NCI-H1048 (cell line): ENCODE data around the gene IMMP2L.
"Not testable (repeated sequence)": the region's sequence is repeated elsewhere in the genome, so short reads cannot be mapped to it uniquely, and the experiment has no call there.

Source experiments
- DNase-seq: peaks from one replicate; lab custom pipeline; 2025; lab: John Stamatoyannopoulos, UW

The IMMP2L gene

DNA sequence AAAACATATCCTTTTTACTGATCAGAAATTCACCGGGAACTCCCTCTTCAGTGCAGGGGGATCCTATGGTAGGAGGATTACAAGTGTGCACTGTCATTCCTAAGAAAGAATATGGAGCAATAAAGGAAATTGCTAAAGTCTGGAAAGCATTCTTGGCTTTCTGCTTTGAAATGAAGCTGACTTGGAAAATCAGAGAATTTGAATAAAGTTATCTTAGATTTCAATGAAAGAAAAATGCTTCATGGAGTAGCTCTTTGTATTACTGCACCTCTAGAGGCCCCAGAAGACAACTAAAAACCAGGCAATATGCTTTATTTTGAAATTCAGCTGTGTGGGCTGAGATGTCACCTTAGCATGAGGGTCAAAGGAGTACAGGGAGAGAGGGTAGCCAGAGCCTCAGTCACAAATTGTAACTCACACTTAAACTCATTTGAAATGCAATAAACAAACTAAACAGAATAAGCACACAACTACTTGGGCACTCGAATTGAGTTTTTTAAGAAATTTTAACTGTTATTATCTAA is 102.5 kb downstream of the IMMP2L start:
- DNase-seq = no peak

- no peak for DNase-seq
Measured at GRCh38 chr7:111459065-111459756, 103.1 kb downstream of the IMMP2L start.

DNA sequence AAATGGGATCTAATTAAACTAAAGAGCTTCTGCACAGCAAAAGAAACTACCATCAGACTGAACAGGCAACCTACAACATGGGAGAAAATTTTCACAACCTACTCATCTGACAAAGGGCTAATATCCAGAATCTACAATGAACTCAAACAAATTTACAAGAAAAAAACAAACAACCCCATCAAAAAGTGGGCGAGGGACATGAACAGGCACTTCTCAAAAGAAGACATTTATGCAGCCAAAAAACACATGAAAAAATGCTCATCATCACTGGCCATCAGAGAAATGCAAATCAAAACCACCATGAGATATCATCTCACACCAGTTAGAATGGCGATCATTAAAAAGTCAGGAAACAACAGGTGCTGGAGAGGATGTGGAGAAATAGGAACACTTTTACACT is 111.6 kb downstream of the IMMP2L start:
- not testable (repeated sequence) for DNase-seq

- DNase-seq = not testable (repeated sequence)
Measured at GRCh38 chr7:111447502-111447901, 114.8 kb downstream of the IMMP2L start.

DNA sequence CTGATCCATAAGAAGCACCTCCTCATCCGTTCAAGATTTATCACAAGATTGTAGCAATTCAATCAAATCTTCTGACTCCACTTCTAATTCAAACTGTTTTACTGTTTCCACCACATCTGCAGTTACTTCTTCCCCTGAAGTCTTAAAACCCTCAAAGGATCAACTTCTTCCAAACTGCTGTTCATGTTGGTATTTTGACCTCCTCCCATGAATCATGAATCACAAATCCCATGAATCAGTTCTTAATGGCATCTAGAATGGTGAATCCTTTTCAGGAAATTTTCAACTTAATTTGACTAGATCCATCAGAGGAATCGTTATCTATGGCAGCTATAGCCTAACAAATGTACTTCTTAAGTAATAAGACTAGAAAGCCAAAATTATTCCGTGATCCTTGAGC is 122.3 kb downstream of the IMMP2L start:
- no peak for DNase-seq

DNA sequence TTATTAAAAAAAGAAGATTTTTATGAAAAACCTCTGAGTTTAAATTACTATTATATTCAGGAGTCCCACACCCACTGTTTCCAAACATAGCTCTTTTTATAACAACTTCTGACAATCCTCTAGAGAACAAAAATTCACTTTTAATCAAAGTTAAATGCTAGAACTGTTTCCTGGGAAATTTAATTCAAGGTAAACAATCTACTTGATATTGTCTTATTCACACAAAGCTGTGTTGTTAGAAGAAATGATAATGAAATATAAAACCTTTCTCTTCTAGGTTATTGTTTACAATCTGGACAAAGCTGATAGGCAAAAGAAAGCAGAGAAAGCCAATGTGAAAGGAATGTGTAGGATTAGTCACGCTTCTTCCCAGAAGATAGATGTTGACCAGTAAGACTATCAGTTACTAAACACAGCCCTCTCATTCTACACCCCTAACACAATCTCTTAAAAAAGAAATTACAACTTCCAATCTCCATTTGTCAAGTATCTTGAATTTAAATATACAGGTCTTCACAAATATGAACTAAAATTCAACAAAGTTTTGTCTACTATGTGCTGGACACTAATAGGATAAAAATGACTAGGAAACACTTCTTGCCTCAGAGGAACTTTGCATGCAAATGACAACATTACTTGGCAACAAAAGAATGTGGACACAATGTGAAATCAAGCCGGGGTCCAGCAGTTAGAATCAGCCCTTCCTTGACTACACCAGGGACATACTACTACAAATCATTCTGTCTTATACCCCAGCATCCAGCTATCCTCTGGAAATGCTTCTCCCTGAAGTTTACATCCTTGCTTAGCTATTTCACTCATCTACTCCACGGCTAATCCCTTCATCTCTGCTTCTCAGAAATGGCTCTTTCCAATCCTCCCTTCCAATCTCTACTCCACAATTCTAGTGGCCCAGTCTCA is 123.7 kb downstream of the IMMP2L start:
- DNase-seq = no peak

DNA sequence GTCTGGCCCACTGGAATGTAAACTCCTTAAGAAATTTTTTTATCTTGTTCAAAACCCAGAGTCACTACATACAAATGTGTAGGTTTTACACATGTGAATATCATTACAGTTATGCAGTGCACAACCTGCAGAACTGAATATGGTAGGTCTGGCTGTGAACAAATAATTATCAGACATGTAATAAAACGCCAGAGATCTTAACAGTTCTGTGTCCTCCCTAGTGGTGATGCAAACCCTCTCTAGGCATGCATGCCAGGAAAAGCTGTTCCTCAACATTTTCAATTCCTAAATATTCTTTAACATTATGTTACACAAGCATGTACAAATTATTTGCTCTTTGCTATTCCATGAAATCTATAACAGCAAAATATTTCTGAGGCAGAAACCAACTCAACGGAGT is 124.6 kb downstream of the IMMP2L start:
- DNase-seq = no peak

DNA sequence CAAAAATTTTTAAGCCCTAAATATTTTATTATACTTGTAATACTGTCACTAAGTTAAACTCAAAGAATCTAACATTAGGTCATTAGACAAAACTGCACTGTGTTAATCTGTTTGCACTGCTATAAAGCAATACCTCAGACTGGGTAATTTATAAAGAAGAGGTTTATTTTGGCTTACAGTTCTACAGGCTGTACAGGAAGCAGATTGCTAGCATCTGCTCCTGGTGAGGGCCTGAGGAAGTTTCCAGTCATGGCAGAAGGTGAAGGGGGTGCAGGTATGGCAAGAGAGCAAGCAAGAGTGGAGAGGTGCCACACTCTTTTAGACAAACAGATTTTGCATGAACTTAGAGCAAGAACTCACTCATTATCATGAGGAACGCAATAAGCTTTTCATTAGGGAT is 125.7 kb downstream of the IMMP2L start:
- DNase-seq = no peak

DNA sequence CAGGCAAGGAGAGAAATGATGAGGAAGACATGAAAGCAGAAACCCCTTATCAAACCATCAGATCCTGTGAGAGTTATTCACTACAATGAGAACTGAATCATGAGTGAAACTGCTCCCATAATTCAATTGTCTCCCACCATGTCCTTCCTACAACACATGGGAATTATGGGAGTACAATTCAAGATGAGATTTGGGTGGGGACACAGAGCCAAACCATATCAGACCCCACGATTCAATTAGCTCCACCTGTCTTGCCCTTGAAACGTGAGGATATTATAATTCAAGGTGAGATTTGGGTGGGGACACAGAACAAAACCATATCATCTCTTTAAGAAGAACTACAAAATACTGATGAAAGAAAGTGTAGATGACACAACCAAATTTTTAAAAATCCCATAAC is 128.9 kb downstream of the IMMP2L start:
- no peak for DNase-seq

- no peak for DNase-seq
Measured at GRCh38 chr7:111429781-111430180, 132.5 kb downstream of the IMMP2L start.

- no peak for DNase-seq
Measured at GRCh38 chr7:111424768-111425167, 137.5 kb downstream of the IMMP2L start.

- DNase-seq = no peak
Measured at GRCh38 chr7:111414374-111414773, 147.9 kb downstream of the IMMP2L start.

DNA sequence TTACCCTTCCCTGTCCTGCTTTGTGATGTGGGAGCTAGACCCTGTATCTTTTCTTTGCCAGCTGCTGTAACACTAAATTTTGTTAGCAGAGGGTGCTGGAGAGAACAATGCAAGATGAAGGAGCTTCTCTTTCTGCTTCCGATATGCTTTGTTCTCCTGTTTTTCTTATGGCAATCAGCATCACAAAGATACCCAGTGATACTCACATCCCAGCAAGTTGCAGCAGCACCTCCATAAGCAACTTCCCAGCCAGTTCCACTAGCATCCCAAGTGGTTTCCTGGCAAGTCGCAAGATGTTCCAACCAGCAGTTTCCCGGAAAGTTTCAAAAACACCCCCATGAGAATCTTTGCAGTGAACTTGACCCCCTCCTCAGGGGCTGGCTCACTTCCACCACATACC is 148.6 kb downstream of the IMMP2L start:
- no peak for DNase-seq

DNA sequence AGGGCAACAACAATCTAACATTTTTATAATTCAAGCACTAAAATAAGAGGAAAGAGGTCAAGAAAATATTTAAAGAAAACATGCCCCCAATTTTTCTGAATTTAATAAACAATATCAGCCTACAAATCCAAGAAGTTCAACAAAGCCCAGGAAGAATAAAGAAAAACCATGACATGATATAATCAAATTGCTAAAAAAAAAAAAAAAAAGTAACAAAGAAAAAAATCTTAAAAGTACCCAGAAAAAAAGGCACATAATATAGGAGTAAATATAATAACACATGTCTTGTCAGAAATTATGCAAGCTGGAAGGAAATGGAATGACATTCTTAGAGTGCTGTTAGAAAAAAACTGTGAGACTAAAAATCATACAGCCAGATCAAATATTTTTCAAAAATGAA is 151.4 kb downstream of the IMMP2L start:
- no peak for DNase-seq

DNA sequence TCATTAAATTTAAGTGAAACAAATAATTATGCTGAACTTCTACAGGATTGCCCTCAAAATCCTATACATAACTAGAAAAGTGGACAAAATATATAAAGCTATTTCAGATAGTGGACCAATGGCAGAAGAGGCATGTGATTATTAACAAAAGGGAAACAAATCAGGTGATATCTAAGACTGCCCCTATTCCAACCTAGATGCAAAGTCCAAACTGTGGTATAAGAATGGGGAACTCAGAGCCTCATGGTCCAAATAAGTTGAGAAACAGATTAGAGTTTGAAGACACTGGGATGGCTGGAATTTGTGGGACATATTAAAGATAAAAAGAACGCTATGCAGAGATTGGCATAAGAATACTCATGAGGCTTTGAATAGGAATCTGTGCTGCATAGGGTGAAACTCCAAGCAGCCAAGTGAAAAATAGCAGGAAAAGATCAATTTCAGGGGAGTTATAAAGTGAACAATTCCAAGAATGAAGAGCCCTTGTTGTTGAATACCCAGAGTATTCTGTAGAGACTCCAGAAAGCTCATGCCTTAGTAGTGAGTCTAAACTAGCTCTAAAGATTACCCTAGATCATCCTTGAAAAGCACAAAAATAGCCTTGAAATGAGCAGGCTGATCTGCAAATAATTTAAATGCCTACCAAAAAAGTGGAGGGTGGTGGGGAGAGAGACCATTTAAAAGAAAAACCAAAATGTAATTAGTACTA is 152.4 kb downstream of the IMMP2L start:
- no peak for DNase-seq

DNA sequence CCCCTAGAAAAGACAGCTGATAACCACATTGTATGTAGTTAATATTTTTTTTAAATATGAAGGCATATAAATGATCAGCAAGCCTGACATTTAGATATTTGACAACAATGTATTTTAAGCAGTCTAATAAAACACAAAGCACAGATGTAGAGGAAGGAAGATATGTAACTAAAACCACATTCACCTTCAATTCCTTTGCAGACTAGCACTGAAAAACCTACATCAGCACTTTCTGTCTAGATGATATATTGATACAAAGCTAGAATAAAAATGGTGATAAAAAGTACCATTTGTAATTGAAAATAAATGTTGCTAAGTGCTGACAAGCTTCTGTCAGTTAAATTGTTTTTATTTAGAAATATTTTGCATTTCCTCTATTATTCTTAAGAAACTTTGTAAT is 153.6 kb downstream of the IMMP2L start:
- DNase-seq = no peak

GRCh38 chr7:111407258-111407657 is 155.0 kb downstream of the IMMP2L start:
- no peak for DNase-seq

DNA sequence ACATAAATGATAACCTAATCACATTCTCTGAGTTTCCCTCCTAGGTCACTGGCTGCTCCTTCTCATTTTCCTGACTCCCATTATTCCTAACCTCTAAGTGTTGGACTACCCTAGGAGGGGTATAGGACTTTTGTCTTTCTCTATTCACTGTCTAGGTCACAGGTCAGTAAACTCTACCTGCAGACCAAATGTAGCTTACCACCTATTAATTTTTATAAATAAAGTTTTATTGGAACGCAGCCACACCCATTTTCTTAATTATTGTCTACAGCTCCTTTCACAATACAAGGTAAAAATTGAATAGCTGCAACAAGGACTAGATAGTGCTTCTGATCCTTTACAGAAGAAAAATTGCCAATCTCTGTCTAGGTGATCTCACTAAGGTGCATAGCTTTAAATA is 156.7 kb downstream of the IMMP2L start:
- DNase-seq = no peak

GRCh38 chr7:111401516-111401915 is 160.8 kb downstream of the IMMP2L start:
- DNase-seq = no peak

DNA sequence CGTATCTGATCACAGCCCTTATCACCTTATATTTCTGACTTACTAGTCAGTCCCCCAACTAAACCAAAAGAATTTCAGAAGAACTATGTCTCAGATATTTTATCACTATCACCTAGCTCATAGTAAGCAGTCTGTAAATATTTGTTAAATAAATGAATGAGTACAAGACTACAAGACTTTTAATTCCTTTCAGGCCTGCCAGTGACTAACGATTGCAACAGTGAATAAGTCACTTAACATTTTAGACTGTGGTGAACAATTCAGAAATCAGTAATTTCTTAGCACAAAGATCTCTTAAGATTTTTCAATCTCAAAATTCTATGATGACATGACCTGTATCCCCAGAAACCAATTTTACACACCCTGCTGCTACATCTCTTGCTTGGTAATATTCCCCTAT is 162.2 kb downstream of the IMMP2L start:
- no peak for DNase-seq

DNA sequence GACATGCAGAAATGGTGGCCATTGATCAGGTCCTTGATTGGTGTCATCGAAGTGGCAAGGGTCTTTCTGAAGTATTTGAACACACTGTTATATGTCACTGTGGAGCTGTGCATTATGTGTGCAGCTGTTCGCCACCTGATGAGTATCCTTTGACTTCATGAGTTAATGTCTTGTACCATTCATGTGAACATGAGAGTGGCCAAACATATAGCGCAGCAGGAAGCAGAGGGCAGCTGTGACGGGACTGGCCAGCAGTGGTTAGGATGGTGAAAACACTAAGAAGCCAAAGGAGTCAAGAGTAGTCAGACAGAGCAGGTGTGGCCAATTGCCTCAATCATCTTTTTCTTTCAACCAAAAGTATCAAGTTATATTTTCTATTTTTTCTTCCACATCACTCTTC is 167.4 kb downstream of the IMMP2L start:
- no peak for DNase-seq

GRCh38 chr7:111393011-111393754 is 169.1 kb downstream of the IMMP2L start:
- no peak for DNase-seq
